ENCODE data around the gene VPS16.

DNA sequence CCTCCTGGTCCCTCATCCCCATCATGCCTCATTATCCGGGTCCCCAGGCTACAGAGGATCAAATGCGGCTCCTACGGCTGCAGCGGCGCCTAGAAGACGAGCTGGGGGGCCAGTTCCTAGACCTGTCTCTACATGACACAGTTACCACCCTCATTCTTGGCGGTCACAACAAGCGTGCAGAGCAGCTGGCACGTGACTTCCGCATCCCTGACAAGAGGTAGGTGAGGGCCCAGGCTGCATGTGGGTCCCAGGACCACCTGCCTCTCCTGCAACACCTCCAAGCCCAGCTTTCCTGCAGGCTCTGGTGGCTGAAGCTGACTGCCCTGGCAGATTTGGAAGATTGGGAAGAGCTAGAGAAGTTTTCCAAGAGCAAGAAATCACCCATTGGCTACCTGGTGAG lies 24.6 kb downstream of the VPS16 start:
- TF ChIP-seq, protein P1, sequence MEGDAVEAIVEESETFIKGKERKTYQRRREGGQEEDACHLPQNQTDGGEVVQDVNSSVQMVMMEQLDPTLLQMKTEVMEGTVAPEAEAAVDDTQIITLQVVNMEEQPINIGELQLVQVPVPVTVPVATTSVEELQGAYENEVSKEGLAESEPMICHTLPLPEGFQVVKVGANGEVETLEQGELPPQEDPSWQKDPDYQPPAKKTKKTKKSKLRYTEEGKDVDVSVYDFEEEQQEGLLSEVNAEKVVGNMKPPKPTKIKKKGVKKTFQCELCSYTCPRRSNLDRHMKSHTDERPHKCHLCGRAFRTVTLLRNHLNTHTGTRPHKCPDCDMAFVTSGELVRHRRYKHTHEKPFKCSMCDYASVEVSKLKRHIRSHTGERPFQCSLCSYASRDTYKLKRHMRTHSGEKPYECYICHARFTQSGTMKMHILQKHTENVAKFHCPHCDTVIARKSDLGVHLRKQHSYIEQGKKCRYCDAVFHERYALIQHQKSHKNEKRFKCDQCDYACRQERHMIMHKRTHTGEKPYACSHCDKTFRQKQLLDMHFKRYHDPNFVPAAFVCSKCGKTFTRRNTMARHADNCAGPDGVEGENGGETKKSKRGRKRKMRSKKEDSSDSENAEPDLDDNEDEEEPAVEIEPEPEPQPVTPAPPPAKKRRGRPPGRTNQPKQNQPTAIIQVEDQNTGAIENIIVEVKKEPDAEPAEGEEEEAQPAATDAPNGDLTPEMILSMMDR (IDR thresholded peaks at IDR 0.05) = no peak
- no peak for TF ChIP-seq POLR2AphosphoS5 (IDR thresholded peaks at IDR 0.05; ENCODE audit: insufficient read depth in 1 of 2, low read depth in 1 of 2)
- TF ChIP-seq POLR2A (IDR thresholded peaks at IDR 0.05) = no peak
